HUDEP-2 (cell line): ENCODE data around the gene P4HB.

Experiments
- DNase-seq, 76 experiments: peaks; one replicate each; lab custom pipeline; 2025; ENCODE audit not compliant: unreplicated experiment in 76 of 76; lab: John Stamatoyannopoulos, UW

Gene P4HB

DNA sequence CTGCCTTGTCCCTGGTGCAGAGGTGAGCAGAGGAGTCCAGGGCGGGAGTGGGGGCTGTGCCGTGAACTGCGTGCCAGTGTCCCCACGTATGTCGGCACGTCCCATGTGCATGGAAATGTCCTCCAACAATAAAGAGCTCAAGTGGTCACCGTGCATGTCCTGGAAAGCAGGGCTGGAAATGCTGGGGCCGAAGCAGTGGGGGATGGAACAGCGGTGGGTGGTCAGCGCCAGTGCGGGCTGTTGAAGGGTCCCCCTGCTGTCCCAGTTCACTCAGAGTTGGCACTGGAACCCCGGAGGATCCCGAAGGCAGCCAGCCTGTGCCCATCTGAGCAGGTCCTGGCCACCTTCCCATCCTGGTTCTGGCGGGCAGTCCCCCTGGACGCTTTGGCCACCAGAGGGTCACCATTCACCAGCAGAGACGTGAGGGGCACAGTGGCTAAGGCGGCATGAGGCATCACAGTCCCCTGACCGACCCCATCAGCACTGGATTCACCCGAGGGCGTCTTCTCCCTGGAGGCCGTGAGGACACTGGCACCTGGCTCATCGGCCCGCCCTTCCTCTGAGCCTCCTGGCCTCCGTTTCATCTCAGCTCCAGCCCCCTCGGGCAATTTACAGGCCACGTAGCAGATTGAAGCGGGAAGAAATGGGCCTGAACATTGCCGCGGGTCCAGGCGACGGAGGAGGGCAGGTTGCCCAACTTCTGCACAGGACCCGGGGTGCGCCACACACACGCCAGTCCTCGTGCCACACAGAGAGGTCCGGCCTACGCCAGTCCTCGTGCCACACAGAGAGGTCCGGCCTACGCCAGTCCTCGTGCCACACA lies 46.3 kb downstream of the P4HB start:
- no peak for DNase-seq

DNA sequence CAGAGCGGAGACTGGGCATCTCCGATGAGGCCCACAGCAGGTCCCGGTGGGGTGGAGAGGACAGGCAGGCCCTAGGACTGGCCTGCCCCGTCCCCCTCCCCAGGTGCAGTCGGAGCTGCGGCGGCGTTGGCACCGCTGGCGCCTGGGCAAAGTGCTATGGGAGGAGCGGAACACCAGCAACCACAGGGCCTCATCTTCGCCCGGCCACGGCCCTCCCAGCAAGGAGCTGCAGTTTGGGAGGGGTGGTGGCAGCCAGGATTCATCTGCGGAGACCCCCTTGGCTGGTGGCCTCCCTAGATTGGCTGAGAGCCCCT lies 47.0 kb downstream of the P4HB start:
- no peak for DNase-seq

DNA sequence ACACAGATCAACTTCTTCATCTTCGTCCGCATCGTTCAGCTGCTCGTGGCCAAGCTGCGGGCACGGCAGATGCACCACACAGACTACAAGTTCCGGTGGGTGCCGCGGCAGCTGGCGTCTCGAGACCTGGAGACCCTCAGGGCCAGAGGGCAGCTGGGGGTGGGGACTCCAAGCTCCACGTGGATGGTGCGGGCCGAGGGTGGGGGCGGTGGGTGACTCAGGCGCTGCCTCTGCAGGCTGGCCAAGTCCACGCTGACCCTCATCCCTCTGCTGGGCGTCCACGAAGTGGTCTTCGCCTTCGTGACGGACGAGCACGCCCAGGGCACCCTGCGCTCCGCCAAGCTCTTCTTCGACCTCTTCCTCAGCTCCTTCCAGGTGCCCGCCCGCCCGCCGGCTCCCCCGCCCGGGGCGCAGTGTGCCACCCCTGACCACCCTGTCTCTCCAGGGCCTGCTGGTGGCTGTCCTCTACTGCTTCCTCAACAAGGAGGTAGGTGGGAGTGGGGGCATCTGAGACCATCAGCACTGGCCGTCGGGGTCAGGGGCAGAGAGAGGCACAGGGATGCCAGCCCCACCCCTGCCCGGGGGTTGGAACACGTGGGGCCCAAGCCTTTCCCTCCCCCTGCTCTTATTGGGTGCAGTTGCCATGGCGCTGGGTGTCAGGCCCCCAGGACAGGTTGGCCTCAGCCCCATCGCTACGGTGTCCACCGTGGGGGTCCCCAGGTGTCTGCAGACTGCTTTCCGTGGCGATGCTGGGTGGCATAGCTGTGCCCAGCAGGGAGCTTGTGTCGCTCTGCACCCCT lies 47.6 kb downstream of the P4HB start:
- no peak for DNase-seq

DNA sequence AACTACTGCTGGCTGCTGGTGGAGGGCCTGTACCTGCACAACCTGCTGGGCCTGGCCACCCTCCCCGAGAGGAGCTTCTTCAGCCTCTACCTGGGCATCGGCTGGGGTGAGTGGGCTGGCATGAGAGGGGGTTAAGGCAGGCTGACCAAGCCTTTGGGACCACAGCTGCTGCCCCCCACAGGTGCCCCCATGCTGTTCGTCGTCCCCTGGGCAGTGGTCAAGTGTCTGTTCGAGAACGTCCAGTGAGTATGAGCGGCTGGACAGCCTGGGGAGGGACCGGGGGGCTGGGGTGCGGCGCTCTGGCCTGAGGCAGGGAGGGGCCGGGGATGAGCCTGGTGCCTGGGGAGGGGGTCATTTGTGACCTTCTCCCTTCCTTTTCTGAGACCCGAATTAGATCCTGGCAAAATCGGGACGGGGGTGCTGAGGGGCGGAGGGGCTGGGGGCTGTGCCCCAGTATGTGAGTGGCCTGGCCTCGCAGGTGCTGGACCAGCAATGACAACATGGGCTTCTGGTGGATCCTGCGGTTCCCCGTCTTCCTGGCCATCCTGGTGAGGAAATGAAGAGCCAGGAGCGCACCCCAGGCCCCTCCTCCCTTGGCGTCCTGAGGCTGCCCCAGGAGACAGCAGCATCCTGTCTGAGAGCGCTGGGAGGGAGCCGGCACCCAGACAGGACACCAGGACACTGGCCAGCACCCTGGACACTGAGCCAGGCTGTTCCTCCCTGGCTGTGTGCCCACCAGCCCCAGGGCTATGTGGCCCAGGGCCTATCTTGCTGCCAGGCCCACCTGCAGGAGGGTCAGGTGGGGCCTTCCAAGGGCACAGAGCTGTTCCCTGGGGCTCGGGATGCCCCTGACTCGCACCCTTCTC lies 48.4 kb downstream of the P4HB start:
- DNase-seq, result no peak

DNA sequence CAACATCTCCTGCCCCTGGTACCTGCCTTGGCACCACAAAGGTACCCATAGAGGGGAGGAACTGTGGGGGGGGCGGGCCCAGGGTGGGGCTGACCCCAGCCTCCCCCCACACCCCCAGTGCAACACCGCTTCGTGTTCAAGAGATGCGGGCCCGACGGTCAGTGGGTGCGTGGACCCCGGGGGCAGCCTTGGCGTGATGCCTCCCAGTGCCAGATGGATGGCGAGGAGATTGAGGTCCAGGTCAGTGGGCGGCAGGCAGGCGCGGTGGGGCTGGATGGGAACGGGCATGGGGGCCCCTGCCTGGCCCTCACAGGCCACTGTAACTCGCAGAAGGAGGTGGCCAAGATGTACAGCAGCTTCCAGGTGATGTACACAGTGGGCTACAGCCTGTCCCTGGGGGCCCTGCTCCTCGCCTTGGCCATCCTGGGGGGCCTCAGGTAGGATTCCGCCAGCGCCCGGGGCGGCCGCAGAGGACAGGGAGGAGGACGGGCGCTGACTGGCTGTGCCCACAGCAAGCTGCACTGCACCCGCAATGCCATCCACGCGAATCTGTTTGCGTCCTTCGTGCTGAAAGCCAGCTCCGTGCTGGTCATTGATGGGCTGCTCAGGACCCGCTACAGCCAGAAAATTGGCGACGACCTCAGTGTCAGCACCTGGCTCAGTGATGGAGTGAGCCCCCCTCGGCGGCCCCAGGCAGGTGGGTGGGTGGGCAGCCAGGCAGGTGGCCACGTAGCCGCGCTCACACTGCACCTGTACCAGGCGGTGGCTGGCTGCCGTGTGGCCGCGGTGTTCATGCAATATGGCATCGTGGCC lies 49.2 kb downstream of the P4HB start:
- DNase-seq, result no peak

DNA sequence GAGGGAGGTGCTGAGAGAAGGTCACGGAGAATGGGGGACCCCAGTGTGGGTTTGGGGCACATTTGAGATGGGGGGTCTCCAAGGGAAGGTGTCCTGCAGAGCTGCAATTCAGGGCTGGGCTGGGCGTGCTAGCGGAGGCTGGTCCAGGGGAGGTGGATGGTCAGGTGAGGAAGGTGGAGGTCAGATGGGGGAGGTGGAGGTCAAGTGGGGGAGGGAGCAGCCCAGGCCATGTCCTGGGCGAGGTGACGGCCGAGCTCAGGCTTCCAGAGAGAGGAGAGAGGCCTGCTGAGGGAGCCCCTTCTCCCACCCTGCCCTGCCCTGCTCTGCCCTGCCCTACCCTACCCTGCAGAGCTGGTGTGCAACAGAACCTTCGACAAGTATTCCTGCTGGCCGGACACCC lies 49.9 kb downstream of the P4HB start:
- DNase-seq, result no peak

DNA sequence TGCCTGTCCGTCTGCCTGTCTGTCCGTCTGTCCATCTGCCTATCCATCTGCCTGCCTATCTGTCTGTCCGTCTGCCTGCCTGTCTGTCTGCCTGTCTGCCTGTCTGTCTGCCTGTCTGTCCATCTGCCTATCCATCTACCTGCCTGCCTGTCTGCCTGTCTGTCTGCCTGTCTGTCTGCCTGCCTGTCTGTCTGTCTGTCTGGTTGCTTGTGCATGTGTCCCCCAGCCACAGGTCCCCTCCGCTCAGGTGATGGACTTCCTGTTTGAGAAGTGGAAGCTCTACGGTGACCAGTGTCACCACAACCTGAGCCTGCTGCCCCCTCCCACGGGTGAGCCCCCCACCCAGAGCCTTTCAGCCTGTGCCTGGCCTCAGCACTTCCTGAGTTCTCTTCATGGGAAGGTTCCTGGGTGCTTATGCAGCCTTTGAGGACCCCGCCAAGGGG lies 50.8 kb downstream of the P4HB start:
- DNase-seq, result no peak

DNA sequence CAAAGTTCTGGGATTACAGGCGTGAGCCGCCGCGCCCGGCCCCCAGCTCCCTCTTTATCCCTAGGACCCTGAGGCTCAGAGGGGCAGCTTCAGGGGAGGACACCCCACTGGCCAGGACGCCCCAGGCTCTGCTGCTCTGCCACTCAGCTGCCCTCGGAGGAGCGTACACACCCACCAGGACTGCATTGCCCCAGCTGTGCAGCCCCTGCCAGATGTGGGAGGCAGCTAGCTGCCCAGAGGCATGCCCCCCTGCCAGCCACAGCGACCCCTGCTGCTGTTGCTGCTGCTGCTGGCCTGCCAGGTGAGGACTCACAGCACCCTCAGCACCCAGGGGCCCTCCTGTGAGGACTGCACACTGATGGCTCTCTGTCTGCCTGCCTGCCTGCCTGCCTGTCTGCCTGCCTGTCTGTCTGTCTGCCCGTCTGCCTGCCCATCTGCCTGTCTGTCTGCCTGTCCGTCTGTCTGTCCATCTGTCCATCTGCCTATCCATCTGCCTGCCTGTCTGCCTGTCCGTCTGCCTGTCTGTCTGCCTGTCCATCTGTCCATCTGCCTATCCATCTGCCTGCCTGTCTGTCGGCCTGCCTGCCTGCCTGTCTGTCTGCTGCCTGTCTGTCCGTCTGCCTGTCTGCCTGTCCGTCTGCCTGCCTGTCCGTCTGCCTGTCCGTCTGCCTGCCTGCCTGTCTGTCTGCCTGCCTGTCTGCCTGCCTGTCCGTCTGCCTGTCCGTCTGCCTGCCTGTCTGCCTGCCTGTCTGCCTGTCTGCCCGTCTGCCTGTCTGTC lies 51.4 kb downstream of the P4HB start:
- DNase-seq, result peak in 1 of 76 experiments; percentile 16

DNA sequence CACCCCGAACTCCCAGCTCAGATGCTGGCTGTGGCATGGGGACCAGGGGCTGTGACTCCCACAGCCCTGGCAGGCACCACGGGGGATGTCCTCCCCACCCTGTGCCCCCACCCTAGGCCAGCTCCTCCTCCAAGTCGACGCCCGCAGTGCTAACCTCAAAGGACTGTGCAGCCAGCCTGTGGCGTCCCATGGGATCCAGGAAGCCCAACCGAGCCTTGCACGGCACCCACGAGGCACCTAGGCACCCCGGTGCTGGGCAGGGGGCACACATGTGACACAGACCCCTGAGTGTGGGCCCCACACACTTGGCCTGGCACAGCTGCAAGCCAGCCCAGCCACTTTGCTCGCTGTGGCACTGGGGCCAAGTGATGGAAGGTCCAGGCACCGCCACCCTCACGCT lies 52.5 kb downstream of the P4HB start:
- DNase-seq, result no peak

DNA sequence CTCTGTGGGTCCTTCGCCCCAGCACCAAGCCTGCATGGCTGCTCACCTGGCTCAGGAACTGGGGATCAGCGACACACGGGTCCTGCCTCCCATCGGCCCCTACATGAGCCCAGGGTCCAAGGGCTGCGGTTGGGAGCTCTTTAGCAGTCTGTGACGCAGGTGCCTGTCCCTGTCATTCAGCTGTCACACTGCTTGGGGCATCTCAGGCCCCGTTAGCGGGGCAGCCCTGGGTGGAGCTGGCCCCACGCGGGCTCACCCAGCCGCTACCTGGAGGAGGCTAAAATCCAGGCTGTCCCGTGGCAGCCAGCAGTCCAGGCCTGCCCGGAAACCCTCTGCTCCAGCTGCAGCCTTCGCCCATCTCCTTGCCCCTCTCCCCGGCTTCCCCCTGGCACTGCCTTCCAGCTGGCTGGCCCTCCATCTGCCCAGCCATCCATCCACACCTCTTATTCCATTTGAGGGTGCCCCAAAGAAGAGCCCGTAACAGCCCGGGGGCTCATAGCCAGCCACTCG lies 53.1 kb downstream of the P4HB start:
- peak in 1 of 76 experiments; percentile 12 for DNase-seq

DNA sequence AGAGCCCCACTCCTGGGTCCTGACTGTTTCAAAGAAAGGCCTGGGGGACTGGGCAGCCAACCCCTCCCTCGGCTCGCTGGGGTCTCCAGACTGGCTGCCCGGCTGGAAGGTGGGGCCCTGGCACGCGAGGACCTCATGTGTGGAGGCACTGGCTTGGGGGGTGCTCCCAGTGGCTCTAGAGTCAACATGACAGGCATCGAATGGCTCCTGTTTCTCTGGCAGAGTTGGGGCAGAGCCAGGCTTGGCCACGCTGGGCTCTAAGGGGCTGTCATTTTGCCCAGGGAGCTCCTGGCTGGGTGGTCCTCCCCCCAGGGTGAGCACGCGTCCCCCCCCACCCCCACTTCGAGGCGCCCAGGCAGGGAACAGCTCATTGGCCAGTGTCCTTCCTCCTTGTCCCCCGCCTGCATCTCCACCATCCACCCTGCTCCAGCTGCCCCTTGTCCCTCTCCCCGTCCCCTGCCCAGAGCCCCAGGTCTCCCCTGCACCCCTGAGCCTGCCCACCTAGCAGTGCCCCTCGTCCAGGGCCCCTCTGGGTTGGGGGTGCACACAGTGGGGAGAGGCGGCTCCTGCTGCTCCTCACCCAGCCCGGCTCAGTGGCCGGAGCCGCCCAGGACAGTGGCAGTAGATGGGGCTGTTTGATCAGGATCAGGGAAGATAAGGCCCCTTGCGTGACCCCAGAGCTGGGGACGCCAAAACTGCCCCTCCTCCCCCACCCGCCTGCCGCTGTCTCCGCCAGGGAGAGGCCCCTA lies 53.7 kb downstream of the P4HB start:
- no peak for DNase-seq

DNA sequence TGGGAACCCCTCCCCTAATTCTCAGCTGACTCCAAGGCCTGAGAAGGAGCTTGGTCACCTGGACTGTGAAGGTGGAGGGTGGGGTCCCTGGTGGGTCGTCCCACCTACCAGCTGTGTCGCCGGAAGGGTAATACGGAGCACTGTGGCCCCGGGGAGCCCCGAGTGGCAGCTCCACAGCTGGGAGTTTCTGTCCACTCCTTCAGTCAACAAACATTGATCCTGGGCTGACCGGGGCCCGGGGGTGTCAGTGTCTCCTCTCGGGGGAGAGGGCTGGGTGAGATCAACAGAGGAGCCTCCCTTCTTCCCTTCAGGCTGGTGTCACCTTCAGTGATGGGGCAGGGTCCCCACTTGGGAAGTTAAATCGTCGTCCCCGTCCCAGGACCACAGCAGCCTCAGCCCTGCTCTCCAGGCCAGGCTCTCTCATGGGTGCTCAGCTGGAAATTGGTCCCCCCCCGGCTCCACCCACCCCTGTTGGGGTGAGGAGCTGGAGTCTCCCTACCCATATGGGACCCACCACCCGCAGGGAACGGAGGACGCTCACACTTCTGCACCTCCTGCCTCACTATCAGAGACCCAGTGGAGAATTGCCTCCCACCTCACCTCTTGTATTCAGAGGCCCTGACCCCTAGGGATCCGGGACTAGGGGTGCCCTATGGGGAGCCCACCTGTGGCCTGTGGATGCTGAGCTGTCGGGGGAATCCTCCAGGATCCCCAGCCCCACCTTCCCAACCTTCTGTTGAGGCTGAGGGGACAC lies 54.5 kb downstream of the P4HB start:
- DNase-seq, result no peak

DNA sequence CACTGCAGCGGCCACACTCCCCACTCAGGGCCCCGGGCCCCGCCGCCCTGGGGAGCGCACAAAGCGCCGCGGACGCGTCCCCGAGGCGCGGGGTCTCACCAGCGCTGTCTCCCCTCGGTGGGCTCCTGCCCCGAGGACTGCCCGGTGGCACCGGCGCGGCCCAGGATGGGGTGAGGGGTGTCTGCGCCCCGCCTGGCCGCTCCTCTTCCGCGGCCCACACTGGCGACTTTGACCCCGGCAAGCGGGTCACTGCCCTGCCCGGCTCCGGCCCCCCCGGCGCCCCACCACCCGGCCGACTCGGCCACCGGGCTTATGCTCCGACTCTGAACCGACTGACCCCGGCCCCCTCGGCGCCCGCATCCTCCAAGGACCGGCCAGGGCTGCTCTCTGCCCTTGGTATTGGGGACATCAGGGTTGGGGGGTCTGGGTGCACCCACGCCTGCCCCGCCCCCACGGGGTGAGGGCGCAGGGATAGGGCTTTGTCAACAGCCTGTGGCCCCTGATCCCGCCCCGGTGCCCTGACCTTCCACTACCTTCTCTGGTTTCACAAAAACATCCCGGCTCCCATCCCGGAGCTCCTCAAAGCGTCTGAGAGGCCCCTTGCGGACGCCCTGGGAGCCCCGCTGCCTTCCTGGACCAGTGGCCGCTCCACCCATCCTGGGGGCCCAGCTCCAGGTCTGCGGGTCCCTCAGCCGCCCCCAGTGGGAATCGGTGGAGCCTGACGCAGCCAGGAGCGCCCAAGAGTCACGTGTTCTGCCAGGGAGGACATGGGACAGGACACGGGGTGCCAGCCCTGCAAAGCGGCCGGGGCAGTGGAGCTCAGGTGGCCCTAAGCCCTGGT lies 55.6 kb downstream of the P4HB start:
- no peak for DNase-seq

DNA sequence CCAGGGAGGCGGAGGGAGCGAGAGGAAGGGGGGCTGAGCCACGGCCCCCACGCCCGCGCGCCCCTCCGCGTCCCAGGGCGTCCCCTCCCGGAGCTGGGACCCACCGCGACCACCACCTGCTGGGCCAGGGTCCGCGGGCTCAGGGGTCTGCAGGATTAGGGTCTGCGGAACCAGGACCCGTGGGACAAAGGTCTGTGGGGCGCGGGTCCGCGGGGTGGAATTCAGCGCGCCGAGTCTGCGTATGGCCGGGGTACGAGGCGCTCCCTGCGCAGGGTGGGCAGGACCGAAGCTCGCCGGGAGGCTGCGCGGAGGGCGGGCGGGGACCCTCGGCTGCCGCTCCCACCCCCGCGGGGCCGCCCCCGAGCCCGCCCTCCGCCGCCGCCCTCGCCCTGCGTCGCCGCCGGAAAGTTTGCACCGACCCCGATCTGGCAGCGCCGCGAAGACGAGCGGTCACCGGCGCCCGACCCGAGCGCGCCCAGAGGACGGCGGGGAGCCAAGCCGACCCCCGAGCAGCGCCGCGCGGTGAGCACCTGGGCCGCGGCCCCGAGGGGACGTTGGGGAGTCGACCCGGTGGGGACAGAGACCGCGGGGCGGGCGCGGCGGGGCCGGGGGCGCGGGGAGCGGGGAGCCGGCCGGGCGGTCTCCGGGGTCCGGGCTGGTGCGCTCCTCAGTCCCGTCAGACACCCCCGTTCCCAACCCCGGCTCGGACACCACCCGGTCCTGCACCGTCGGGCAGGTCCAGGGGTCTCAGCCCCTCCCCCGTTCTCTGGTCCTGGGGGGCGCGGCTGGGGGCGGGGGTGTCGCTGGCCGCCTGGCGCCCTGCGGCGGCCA lies 56.4 kb downstream of the P4HB start, which contains the start of gene GCGR:
Gene GCGR (plus strand): TSS at position 423 of the 831 bp plus-strand sequence. CDS start 4,869 bp downstream, outside the sequence.
- DNase-seq, result no peak

DNA sequence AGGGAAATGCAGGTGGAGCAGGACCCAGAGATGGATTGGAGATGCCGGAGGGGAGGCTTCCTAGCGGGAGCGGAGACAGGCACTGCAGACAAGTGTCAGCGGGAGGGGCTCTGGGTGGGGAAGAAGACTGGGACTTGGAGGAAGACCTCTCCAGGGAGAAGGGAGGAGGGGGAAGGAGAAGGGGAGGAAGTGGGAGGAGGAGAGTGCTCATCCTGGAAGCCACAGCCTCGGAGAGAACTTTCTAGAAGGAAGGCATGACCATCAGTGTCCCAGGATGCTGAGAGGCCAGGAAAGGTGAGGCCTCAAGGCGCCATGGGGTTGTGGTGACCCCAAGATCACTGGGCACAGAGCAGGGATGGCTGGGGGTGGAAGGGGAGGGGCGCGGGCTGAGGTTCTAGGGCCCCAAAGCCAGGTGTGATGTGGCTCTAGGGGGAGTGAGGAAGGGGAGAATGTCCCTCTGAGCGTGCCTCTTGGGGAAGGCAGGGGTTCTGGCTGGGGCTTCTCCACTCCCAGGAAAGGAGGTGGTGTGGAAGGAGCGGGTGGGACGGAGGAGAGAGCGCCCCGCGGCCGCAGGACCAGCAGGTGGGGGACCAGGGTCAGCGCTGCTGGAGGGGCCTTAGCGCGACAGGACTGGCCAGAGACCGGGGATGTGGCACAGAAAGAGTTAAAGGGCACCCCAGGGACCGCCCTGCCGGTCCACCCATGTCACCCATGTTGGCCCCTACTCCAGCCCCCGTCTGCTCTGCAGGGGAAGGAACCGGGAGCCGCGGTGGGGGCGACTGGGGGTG lies 57.3 kb downstream of the P4HB start:
- DNase-seq, result no peak
